Measurements from ENCODE around the gene FOXD2. TPM values are rescaled to one million over a fixed set of nuclear protein-coding genes. Genes with fewer than 3 reads are reported as not detected.
A peak's percentile ranks its signal among the peaks of the same experiment; 100 is the strongest.

Gene FOXD2
- total and polyA plus RNA-seq, 2 donors = 0.05 to 0.16 TPM

- H3K4me3 ChIP-seq (ENCODE audit: low read length in 2 of 2) = no peak overlapping the region
- H3K4me1 ChIP-seq (ENCODE audit: control insufficient read depth in 2 of 2, insufficient read depth in 2 of 2, low read length in 2 of 2) = no peaks in the 10 kb centered on the region
- WGBS = 50% methylated on average over 2 of the region's 2 CpGs
- no peak for DNase-seq (ENCODE audit: low read depth in 6 of 9, low spot score in 9 of 9)
- H3K36me3 ChIP-seq (ENCODE audit: control insufficient read depth in 2 of 2, insufficient read depth in 2 of 2, low read length in 1 of 2) = no peaks in the 10 kb centered on the region
- peaks cover 21 to 60% of the 10 kb centered on the region in 2 donors for H3K27me3 ChIP-seq (ENCODE audit: control insufficient read depth in 2 of 2, insufficient read depth in 1 of 2, low read length in 1 of 2)
- H3K27ac ChIP-seq (ENCODE audit: low read depth in 1 of 2, low read length in 1 of 2) = no peak overlapping the region
- no peaks in the 10 kb centered on the region for H3K9me3 ChIP-seq (ENCODE audit: control insufficient read depth in 2 of 2, insufficient read depth in 1 of 2, low read length in 1 of 2)
These were observed 26.4 kb upstream of the FOXD2 start for GRCh38 chr1:47411436-47411835.

- 95% methylated on average over 14 of the region's 14 CpGs for WGBS
- H3K36me3 ChIP-seq (ENCODE audit: control insufficient read depth in 2 of 2, insufficient read depth in 2 of 2, low read length in 1 of 2) = no peaks in the 10 kb centered on the region
- H3K9me3 ChIP-seq (ENCODE audit: control insufficient read depth in 2 of 2, insufficient read depth in 1 of 2, low read length in 1 of 2) = no peaks in the 10 kb centered on the region
- H3K4me1 ChIP-seq (ENCODE audit: control insufficient read depth in 2 of 2, insufficient read depth in 2 of 2, low read length in 2 of 2) = peaks cover 0 to 3% of the 10 kb centered on the region in 2 donors
- no peak overlapping the region for H3K27ac ChIP-seq (ENCODE audit: low read depth in 1 of 2, low read length in 1 of 2)
- no peak for DNase-seq (ENCODE audit: low read depth in 6 of 9, low spot score in 9 of 9)
- peaks cover 31 to 68% of the 10 kb centered on the region in 2 donors for H3K27me3 ChIP-seq (ENCODE audit: control insufficient read depth in 2 of 2, insufficient read depth in 1 of 2, low read length in 1 of 2)
- H3K4me3 ChIP-seq (ENCODE audit: low read length in 2 of 2) = no peak overlapping the region
These were observed 25.4 kb upstream of the FOXD2 start for GRCh38 chr1:47412437-47412836.

- peaks cover 0 to 3% of the 10 kb centered on the region in 2 donors for H3K4me1 ChIP-seq (ENCODE audit: control insufficient read depth in 2 of 2, insufficient read depth in 2 of 2, low read length in 2 of 2)
- peaks cover 53 to 91% of the 10 kb centered on the region in 2 donors for H3K27me3 ChIP-seq (ENCODE audit: control insufficient read depth in 2 of 2, insufficient read depth in 1 of 2, low read length in 1 of 2)
- no peak within 1 kb of the TSS for H3K27ac ChIP-seq (ENCODE audit: low read depth in 1 of 2, low read length in 1 of 2)
- DNase-seq (ENCODE audit: low read depth in 6 of 9, low spot score in 9 of 9) = no peak
- 38% methylated on average over 21 of the region's 21 CpGs for WGBS
- peak within 1 kb of the TSS in 1 of 2 donors; percentile 16 for H3K4me3 ChIP-seq (ENCODE audit: low read length in 2 of 2)
- no peaks in the 10 kb centered on the region for H3K9me3 ChIP-seq (ENCODE audit: control insufficient read depth in 2 of 2, insufficient read depth in 1 of 2, low read length in 1 of 2)
- no peaks in the 10 kb centered on the region for H3K36me3 ChIP-seq (ENCODE audit: control insufficient read depth in 2 of 2, insufficient read depth in 2 of 2, low read length in 1 of 2)
These were observed 22.0 kb upstream of the FOXD2 start, which contains the start of gene FOXE3 for GRCh38 chr1:47415728-47416318. FOXE3 (plus strand) TSS chr1:47416285; CDS start chr1:47416316, 31 bp downstream.

- peak overlapping the region in 1 of 2 donors; percentile 16 for H3K4me3 ChIP-seq (ENCODE audit: low read length in 2 of 2)
These were observed 21.3 kb upstream of the FOXD2 start for GRCh38 chr1:47416319-47417169.

GRCh38 chr1:47417170-47418044, 20.4 kb upstream of the FOXD2 start:
- H3K27ac ChIP-seq (ENCODE audit: low read depth in 1 of 2, low read length in 1 of 2) = no peak overlapping the region
- H3K9me3 ChIP-seq (ENCODE audit: control insufficient read depth in 2 of 2, insufficient read depth in 1 of 2, low read length in 1 of 2) = no peaks in the 10 kb centered on the region
- DNase-seq (ENCODE audit: low read depth in 6 of 9, low spot score in 9 of 9) = no peak
- peak overlapping the region in 1 of 2 donors; percentile 16 for H3K4me3 ChIP-seq (ENCODE audit: low read length in 2 of 2)
- peaks cover 53 to 87% of the 10 kb centered on the region in 2 donors for H3K27me3 ChIP-seq (ENCODE audit: control insufficient read depth in 2 of 2, insufficient read depth in 1 of 2, low read length in 1 of 2)
- 43% methylated on average over 39 of the region's 39 CpGs for WGBS
- H3K36me3 ChIP-seq (ENCODE audit: control insufficient read depth in 2 of 2, insufficient read depth in 2 of 2, low read length in 1 of 2) = no peaks in the 10 kb centered on the region
- H3K4me1 ChIP-seq (ENCODE audit: control insufficient read depth in 2 of 2, insufficient read depth in 2 of 2, low read length in 2 of 2) = peaks cover 0 to 3% of the 10 kb centered on the region in 2 donors

More at GRCh38 chr1:47416319-47417169, 21.3 kb upstream of the FOXD2 start:
- peaks cover 0 to 3% of the 10 kb centered on the region in 2 donors for H3K4me1 ChIP-seq (ENCODE audit: control insufficient read depth in 2 of 2, insufficient read depth in 2 of 2, low read length in 2 of 2)
- no peak for DNase-seq (ENCODE audit: low read depth in 6 of 9, low spot score in 9 of 9)
- no peaks in the 10 kb centered on the region for H3K36me3 ChIP-seq (ENCODE audit: control insufficient read depth in 2 of 2, insufficient read depth in 2 of 2, low read length in 1 of 2)
- peaks cover 53 to 93% of the 10 kb centered on the region in 2 donors for H3K27me3 ChIP-seq (ENCODE audit: control insufficient read depth in 2 of 2, insufficient read depth in 1 of 2, low read length in 1 of 2)
- no peak overlapping the region for H3K27ac ChIP-seq (ENCODE audit: low read depth in 1 of 2, low read length in 1 of 2)
- WGBS = 3% methylated on average over 134 of the region's 134 CpGs
- no peaks in the 10 kb centered on the region for H3K9me3 ChIP-seq (ENCODE audit: control insufficient read depth in 2 of 2, insufficient read depth in 1 of 2, low read length in 1 of 2)

- Histone ChIP-seq H3K9me3 (ENCODE audit: control insufficient read depth in 2 of 2, insufficient read depth in 1 of 2, low read length in 1 of 2) (no peaks in the 10 kb centered on the region), H3K4me1 (ENCODE audit: control insufficient read depth in 2 of 2, insufficient read depth in 2 of 2, low read length in 2 of 2) (peaks cover 0 to 3% of the 10 kb centered on the region in 2 donors), H3K27me3 (ENCODE audit: control insufficient read depth in 2 of 2, insufficient read depth in 1 of 2, low read length in 1 of 2) (peaks cover 53 to 81% of the 10 kb centered on the region in 2 donors), H3K36me3 (ENCODE audit: control insufficient read depth in 2 of 2, insufficient read depth in 2 of 2, low read length in 1 of 2) (no peaks in the 10 kb centered on the region), H3K27ac (ENCODE audit: low read depth in 1 of 2, low read length in 1 of 2) (no peak overlapping the region), H3K4me3 (ENCODE audit: low read length in 2 of 2) (no peak overlapping the region)
- DNase-seq (ENCODE audit: low read depth in 6 of 9, low spot score in 9 of 9) = no peak
- 96% methylated on average over 2 of the region's 2 CpGs for WGBS
These were observed 19.7 kb upstream of the FOXD2 start for GRCh38 chr1:47418122-47418521.

- DNase-seq (ENCODE audit: low read depth in 6 of 9, low spot score in 9 of 9) = no peak
These were observed 19.0 kb upstream of the FOXD2 start for GRCh38 chr1:47418681-47419325.

GRCh38 chr1:47420547-47420946, 17.3 kb upstream of the FOXD2 start:
- no peak for DNase-seq (ENCODE audit: low read depth in 6 of 9, low spot score in 9 of 9)
- Histone ChIP-seq H3K27me3 (ENCODE audit: control insufficient read depth in 2 of 2, insufficient read depth in 1 of 2, low read length in 1 of 2) (peaks cover 41 to 73% of the 10 kb centered on the region in 2 donors), H3K36me3 (ENCODE audit: control insufficient read depth in 2 of 2, insufficient read depth in 2 of 2, low read length in 1 of 2) (no peaks in the 10 kb centered on the region), H3K4me3 (ENCODE audit: low read length in 2 of 2) (no peak overlapping the region), H3K4me1 (ENCODE audit: control insufficient read depth in 2 of 2, insufficient read depth in 2 of 2, low read length in 2 of 2) (peaks cover 0 to 3% of the 10 kb centered on the region in 2 donors), H3K27ac (ENCODE audit: low read depth in 1 of 2, low read length in 1 of 2) (no peak overlapping the region), H3K9me3 (ENCODE audit: control insufficient read depth in 2 of 2, insufficient read depth in 1 of 2, low read length in 1 of 2) (no peaks in the 10 kb centered on the region)
- WGBS = 94% methylated on average over 4 of the region's 4 CpGs

More at GRCh38 chr1:47418681-47419325, 19.0 kb upstream of the FOXD2 start:
- 97% methylated on average over 6 of the region's 6 CpGs for WGBS
- peaks cover 0 to 3% of the 10 kb centered on the region in 2 donors for H3K4me1 ChIP-seq (ENCODE audit: control insufficient read depth in 2 of 2, insufficient read depth in 2 of 2, low read length in 2 of 2)
- no peaks in the 10 kb centered on the region for H3K9me3 ChIP-seq (ENCODE audit: control insufficient read depth in 2 of 2, insufficient read depth in 1 of 2, low read length in 1 of 2)
- peaks cover 52 to 74% of the 10 kb centered on the region in 2 donors for H3K27me3 ChIP-seq (ENCODE audit: control insufficient read depth in 2 of 2, insufficient read depth in 1 of 2, low read length in 1 of 2)
- no peak overlapping the region for H3K4me3 ChIP-seq (ENCODE audit: low read length in 2 of 2)
- H3K27ac ChIP-seq (ENCODE audit: low read depth in 1 of 2, low read length in 1 of 2) = no peak overlapping the region
- H3K36me3 ChIP-seq (ENCODE audit: control insufficient read depth in 2 of 2, insufficient read depth in 2 of 2, low read length in 1 of 2) = no peaks in the 10 kb centered on the region

Measured in thymus (tissue), 11 donors.